ENCODE data around the gene ING3. TPM values are rescaled to one million over a fixed set of nuclear protein-coding genes. Genes with fewer than 3 reads are reported as not detected.

Gene ING3
- total and polyA plus RNA-seq, 2 donors (not counting 3 experiments of a cell fraction or from before 2014, with no cell fraction given): 8.7 to 19.6 TPM

GRCh38 chr7:120993553-120994191, 43.1 kb downstream of the ING3 start:
- no TSS peak for BruUV-seq (replicated peaks)
- dilution Hi-C loops (cut with MboI; ENCODE audit: extremely low pct_ligation_motif_present, low sequenced_read_pairs) (loop anchor here (25.0 kb wide), 1 partner anchor 94 kb away; no protein-coding TSS in a partner anchor), intact Hi-C loops (cut with micrococcal nuclease) (no loop called here)
- Histone ChIP-seq H3K27me3 (ENCODE audit: control insufficient read depth in 2 of 2, insufficient read depth in 2 of 2, low read length in 2 of 2) (peaks cover 2 to 9% of the 10 kb centered on the region in 2 experiments), H3K27ac (ENCODE audit: insufficient read depth, low read depth, low read length) (no peak overlapping the region), H3K4me1 (ENCODE audit: control insufficient read depth, extremely low read depth, insufficient read depth, low read length) (peaks cover 10% of the 10 kb centered on the region), H3K9me1 (replicated peaks; ENCODE audit: control insufficient read depth, extremely low read depth, insufficient read depth, low read length) (no peaks in the 10 kb centered on the region), H3K36me3 (ENCODE audit: control insufficient read depth in 2 of 2, extremely low read depth in 1 of 2, insufficient read depth in 2 of 2, low read length in 2 of 2) (no peaks in the 10 kb centered on the region), H2AFZ (ENCODE audit: low read depth, low read length) (no peak overlapping the region), H3K9me3 (replicated peaks; ENCODE audit: control insufficient read depth, insufficient read depth, low read length) (no peaks in the 10 kb centered on the region), H3K9ac (replicated peaks; ENCODE audit: extremely low read depth, insufficient read depth, low read length) (no peak overlapping the region), H3K4me2 (ENCODE audit: insufficient read depth, low read length) (no peak overlapping the region), H3K4me3 (replicated peaks in 1 of 3; ENCODE audit: insufficient read depth in 1 of 3, low read depth in 1 of 3, low read length in 3 of 3) (no peak overlapping the region), H4K20me1 (replicated peaks; ENCODE audit: control insufficient read depth, extremely low read depth, insufficient read depth, low read length) (no peaks in the 10 kb centered on the region), H3K79me2 (ENCODE audit: control insufficient read depth, insufficient read depth, low read length) (no peaks in the 10 kb centered on the region)
- DNase-seq (ENCODE audit: low read depth, low spot score) (no peak), FAIRE-seq (no peak)
- TF ChIP-seq POLR2A (IDR thresholded peaks at IDR 0.05; ENCODE audit: low read depth, low read length) (no peak), MYC (IDR thresholded peaks at IDR 0.05; ENCODE audit: low read depth, low read length) (no peak), MAX (IDR thresholded peaks at IDR 0.05; ENCODE audit: insufficient read depth, insufficient read length) (no peak), JUN (IDR thresholded peaks at IDR 0.05; ENCODE audit: borderline replicate concordance, insufficient read depth, insufficient read length, low read depth) (no peak), EZH2 (IDR thresholded peaks at IDR 0.05; ENCODE audit: borderline replicate concordance, low read depth, low read length, severe bottlenecking) (no peak), CTCF (IDR thresholded peaks at IDR 0.05; ENCODE audit: extremely low read depth in 1 of 2, insufficient read depth in 1 of 2, low read depth in 1 of 2, low read length in 2 of 2) (no peak), FOS (IDR thresholded peaks at IDR 0.05; ENCODE audit: borderline replicate concordance, insufficient read depth, low read length) (no peak), POLR2AphosphoS5 (IDR thresholded peaks at IDR 0.05; ENCODE audit: insufficient read depth, low read depth, low read length) (no peak), GATA2 (IDR thresholded peaks at IDR 0.05; ENCODE audit: insufficient read depth, insufficient read length, low read depth, low read length) (no peak)
- ChIA-PET POLR2A (no interaction called here), CTCF (no interaction called here)
